ENCODE data around the gene NMNAT3.
"Not testable (repeated sequence)": the region's sequence is repeated elsewhere in the genome, so short reads cannot be mapped to it uniquely, and the experiment has no call there.

NMNAT3 gene

DNA sequence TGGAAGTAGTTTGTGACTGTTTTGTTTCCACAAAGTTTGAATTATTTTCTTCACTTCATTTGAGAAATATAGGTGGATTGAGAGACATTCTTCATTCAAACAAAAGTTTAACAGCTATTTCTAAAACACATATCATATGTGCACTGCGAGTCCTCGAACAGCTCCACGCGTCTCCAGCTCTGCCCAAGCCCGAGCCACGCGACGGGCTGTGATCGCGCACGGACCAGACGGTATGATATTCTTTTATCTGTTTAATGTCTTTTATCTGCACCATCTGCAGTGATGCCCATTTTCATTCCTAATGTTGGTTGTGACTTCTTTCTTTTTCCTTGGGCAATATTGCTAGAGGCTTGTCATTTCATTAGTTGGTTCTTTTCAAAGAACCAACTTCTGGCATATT, 94.1 kb downstream of the NMNAT3 start:
- H3K27ac ChIP-seq (ENCODE audit: low read depth, low read length); H3K4me1 ChIP-seq (ENCODE audit: control insufficient read depth, insufficient read depth, low read length, unreplicated experiment); H3K36me3 ChIP-seq (ENCODE audit: insufficient read depth, low read length); H2AFZ ChIP-seq (ENCODE audit: low read length, unreplicated experiment); H3K4me3 ChIP-seq (ENCODE audit: low read depth, low read length); H3K79me2 ChIP-seq (ENCODE audit: control insufficient read depth, insufficient read depth, low read length, unreplicated experiment); H3K27me3 ChIP-seq (ENCODE audit: insufficient read depth, low read length): not testable (repeated sequence)

DNA sequence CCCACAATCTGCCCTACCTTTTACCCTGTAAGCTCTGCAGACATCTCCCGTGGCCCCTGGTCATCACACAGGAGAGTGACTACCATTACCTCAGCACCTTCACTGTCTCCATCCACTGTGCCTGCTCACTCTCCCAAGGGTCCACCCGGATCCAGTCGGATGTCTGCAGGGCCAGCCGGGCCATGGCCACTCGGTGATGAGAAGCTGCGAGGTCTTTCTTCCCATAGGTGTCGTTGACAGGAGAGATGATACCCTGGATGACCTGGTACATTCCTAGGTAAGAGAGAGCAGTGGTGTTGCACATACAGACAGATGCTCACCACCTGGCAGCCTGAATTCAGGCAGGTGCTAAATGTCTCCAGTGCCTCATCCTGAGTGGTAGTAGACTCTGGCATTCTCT, 99.0 kb downstream of the NMNAT3 start:
- H3K79me2 ChIP-seq (ENCODE audit: control insufficient read depth, insufficient read depth, low read length, unreplicated experiment): no peaks in the 10 kb centered on the region
- no peak overlapping the region for H2AFZ ChIP-seq (ENCODE audit: low read length, unreplicated experiment)
- H3K27me3 ChIP-seq (ENCODE audit: insufficient read depth, low read length): no peaks in the 10 kb centered on the region
- no peaks in the 10 kb centered on the region for H3K36me3 ChIP-seq (ENCODE audit: insufficient read depth, low read length)
- no peak overlapping the region for H3K4me3 ChIP-seq (ENCODE audit: low read depth, low read length)
- H3K4me1 ChIP-seq (ENCODE audit: control insufficient read depth, insufficient read depth, low read length, unreplicated experiment): no peaks in the 10 kb centered on the region
- H3K27ac ChIP-seq (ENCODE audit: low read depth, low read length): no peak overlapping the region

- Histone ChIP-seq H3K4me1 (ENCODE audit: control insufficient read depth, insufficient read depth, low read length, unreplicated experiment) (no peaks in the 10 kb centered on the region), H3K27me3 (ENCODE audit: insufficient read depth, low read length) (no peaks in the 10 kb centered on the region), H3K36me3 (ENCODE audit: insufficient read depth, low read length) (no peaks in the 10 kb centered on the region), H2AFZ (ENCODE audit: low read length, unreplicated experiment) (no peak overlapping the region), H3K79me2 (ENCODE audit: control insufficient read depth, insufficient read depth, low read length, unreplicated experiment) (no peaks in the 10 kb centered on the region), H3K27ac (ENCODE audit: low read depth, low read length) (no peak overlapping the region), H3K4me3 (ENCODE audit: low read depth, low read length) (no peak overlapping the region)
These were observed 99.9 kb downstream of the NMNAT3 start for GRCh38 chr3:139577909-139578308.

DNA sequence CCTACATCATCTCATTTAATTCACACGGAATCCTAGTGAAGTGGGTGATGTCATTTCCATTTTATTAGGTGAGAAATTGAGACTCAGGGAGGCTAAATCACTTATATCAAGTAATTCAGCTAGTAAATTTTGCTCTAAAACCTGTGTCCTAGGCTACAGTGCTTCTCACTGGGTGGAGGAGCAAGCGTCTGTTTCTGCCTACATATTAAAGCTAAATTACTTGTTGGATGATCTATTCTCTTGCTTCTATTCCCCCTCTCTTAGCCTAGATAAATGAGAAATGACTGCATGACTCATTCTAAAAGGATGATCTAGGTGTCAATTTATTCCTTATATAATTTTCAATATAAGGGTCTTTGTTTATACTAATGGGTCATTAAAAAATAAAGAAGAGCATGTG, 100.4 kb downstream of the NMNAT3 start:
- no peak overlapping the region for H3K4me3 ChIP-seq (ENCODE audit: low read depth, low read length)
- H3K4me1 ChIP-seq (ENCODE audit: control insufficient read depth, insufficient read depth, low read length, unreplicated experiment): no peaks in the 10 kb centered on the region
- no peak overlapping the region for H2AFZ ChIP-seq (ENCODE audit: low read length, unreplicated experiment)
- no peak overlapping the region for H3K27ac ChIP-seq (ENCODE audit: low read depth, low read length)
- H3K36me3 ChIP-seq (ENCODE audit: insufficient read depth, low read length): no peaks in the 10 kb centered on the region
- H3K27me3 ChIP-seq (ENCODE audit: insufficient read depth, low read length): no peaks in the 10 kb centered on the region
- H3K79me2 ChIP-seq (ENCODE audit: control insufficient read depth, insufficient read depth, low read length, unreplicated experiment): no peaks in the 10 kb centered on the region

DNA sequence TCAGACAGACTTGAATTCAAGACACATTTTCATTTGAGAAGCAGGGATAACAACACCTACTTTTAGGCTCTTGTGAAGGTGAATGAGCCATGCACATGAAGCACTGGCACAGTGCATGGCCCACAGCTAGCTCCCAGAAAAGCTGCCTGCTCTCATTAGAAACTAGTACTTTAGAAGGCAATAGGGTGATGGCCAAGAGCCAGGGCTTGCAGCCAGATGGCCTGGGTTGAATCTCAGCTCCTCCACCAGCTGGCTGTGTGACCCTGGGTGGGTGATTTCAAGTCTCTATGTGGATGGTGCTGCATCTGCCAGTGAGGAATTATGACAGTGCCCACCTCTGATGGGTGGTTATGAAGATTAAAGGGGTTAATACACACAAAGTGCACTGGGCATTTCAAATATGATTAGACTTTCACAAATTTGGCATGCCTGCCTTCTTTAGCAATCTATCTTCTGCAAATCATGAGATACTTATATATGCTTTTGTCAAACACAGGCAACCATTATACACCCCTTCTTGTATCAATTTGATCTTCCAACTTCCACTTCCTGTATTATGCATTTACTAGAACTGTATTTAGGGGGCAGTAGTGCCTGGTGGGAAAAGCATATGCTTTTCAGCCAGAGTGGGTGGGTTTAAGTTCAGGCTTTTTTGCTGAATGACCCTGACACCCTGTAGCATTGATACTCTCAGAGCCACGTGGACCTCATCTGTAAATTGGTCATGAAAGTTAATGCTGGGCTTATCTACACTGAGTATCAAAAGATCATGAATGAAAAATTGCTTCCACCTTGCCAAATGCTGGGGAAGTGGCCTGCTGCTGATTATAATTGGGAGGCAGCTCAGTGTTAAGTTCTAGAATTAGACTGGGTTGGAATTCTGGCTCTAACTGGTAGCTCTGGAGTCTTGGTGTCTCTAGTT, 103.5 kb downstream of the NMNAT3 start:
- no peaks in the 10 kb centered on the region for H3K79me2 ChIP-seq (ENCODE audit: control insufficient read depth, insufficient read depth, low read length, unreplicated experiment)
- no peak overlapping the region for H2AFZ ChIP-seq (ENCODE audit: low read length, unreplicated experiment)
- H3K27me3 ChIP-seq (ENCODE audit: insufficient read depth, low read length): no peaks in the 10 kb centered on the region
- no peaks in the 10 kb centered on the region for H3K4me1 ChIP-seq (ENCODE audit: control insufficient read depth, insufficient read depth, low read length, unreplicated experiment)
- no peaks in the 10 kb centered on the region for H3K36me3 ChIP-seq (ENCODE audit: insufficient read depth, low read length)
- no peak overlapping the region for H3K27ac ChIP-seq (ENCODE audit: low read depth, low read length)
- no peak overlapping the region for H3K4me3 ChIP-seq (ENCODE audit: low read depth, low read length)

- H3K36me3 ChIP-seq (ENCODE audit: insufficient read depth, low read length): no peaks in the 10 kb centered on the region
- no peaks in the 10 kb centered on the region for H3K4me1 ChIP-seq (ENCODE audit: control insufficient read depth, insufficient read depth, low read length, unreplicated experiment)
- no peak overlapping the region for H2AFZ ChIP-seq (ENCODE audit: low read length, unreplicated experiment)
- no peaks in the 10 kb centered on the region for H3K27me3 ChIP-seq (ENCODE audit: insufficient read depth, low read length)
- H3K4me3 ChIP-seq (ENCODE audit: low read depth, low read length): no peak overlapping the region
- H3K79me2 ChIP-seq (ENCODE audit: control insufficient read depth, insufficient read depth, low read length, unreplicated experiment): no peaks in the 10 kb centered on the region
- no peak overlapping the region for H3K27ac ChIP-seq (ENCODE audit: low read depth, low read length)
These were observed 104.7 kb downstream of the NMNAT3 start for GRCh38 chr3:139572847-139573672.

- H3K79me2 ChIP-seq (ENCODE audit: control insufficient read depth, insufficient read depth, low read length, unreplicated experiment): no peaks in the 10 kb centered on the region
- no peaks in the 10 kb centered on the region for H3K4me1 ChIP-seq (ENCODE audit: control insufficient read depth, insufficient read depth, low read length, unreplicated experiment)
- H3K4me3 ChIP-seq (ENCODE audit: low read depth, low read length): no peak overlapping the region
- H3K27ac ChIP-seq (ENCODE audit: low read depth, low read length): no peak overlapping the region
- H2AFZ ChIP-seq (ENCODE audit: low read length, unreplicated experiment): no peak overlapping the region
- H3K36me3 ChIP-seq (ENCODE audit: insufficient read depth, low read length): no peaks in the 10 kb centered on the region
- H3K27me3 ChIP-seq (ENCODE audit: insufficient read depth, low read length): no peaks in the 10 kb centered on the region
These were observed 106.1 kb downstream of the NMNAT3 start for GRCh38 chr3:139571711-139572110.

DNA sequence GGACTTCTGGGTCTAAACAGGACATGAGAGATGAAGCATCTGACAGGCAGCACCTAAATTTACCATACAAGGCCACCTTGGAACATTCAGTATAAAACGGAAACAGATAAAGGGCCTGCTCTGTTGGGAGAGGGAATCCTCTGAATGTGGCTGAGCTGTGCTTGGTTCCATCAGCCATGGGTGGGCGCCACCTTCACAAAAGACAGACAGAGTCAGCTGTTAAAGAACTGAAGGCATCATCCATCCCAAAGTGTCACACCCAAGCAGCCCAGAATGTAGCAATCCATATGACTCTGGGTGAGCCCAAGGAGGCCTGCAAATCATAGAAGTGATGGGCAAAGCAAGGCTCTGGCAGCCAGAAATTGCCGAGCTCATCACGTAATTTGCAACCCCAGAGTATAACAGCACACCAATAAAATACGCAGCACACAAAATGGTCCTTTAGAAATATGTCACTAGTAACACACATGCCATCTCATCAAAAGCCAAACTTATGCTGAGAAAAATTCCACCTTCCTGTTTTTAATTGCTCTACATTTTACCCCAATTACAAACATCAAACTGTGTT, 113.4 kb downstream of the NMNAT3 start:
- Histone ChIP-seq H3K27me3 (ENCODE audit: insufficient read depth, low read length) (no peaks in the 10 kb centered on the region), H3K79me2 (ENCODE audit: control insufficient read depth, insufficient read depth, low read length, unreplicated experiment) (no peaks in the 10 kb centered on the region), H3K4me3 (ENCODE audit: low read depth, low read length) (no peak overlapping the region), H3K27ac (ENCODE audit: low read depth, low read length) (no peak overlapping the region), H3K36me3 (ENCODE audit: insufficient read depth, low read length) (no peaks in the 10 kb centered on the region), H2AFZ (ENCODE audit: low read length, unreplicated experiment) (no peak overlapping the region), H3K4me1 (ENCODE audit: control insufficient read depth, insufficient read depth, low read length, unreplicated experiment) (no peaks in the 10 kb centered on the region)

- no peak overlapping the region for H3K27ac ChIP-seq (ENCODE audit: low read depth, low read length)
- no peaks in the 10 kb centered on the region for H3K79me2 ChIP-seq (ENCODE audit: control insufficient read depth, insufficient read depth, low read length, unreplicated experiment)
- H3K4me1 ChIP-seq (ENCODE audit: control insufficient read depth, insufficient read depth, low read length, unreplicated experiment): no peaks in the 10 kb centered on the region
- no peak overlapping the region for H2AFZ ChIP-seq (ENCODE audit: low read length, unreplicated experiment)
- H3K27me3 ChIP-seq (ENCODE audit: insufficient read depth, low read length): no peaks in the 10 kb centered on the region
- no peak overlapping the region for H3K4me3 ChIP-seq (ENCODE audit: low read depth, low read length)
- H3K36me3 ChIP-seq (ENCODE audit: insufficient read depth, low read length): no peaks in the 10 kb centered on the region
These were observed 115.7 kb downstream of the NMNAT3 start for GRCh38 chr3:139561959-139562676.

GRCh38 chr3:139561255-139561817, 116.4 kb downstream of the NMNAT3 start:
- Histone ChIP-seq H2AFZ (ENCODE audit: low read length, unreplicated experiment) (no peak overlapping the region), H3K79me2 (ENCODE audit: control insufficient read depth, insufficient read depth, low read length, unreplicated experiment) (no peaks in the 10 kb centered on the region), H3K4me3 (ENCODE audit: low read depth, low read length) (no peak overlapping the region), H3K27me3 (ENCODE audit: insufficient read depth, low read length) (no peaks in the 10 kb centered on the region), H3K4me1 (ENCODE audit: control insufficient read depth, insufficient read depth, low read length, unreplicated experiment) (no peaks in the 10 kb centered on the region), H3K27ac (ENCODE audit: low read depth, low read length) (no peak overlapping the region), H3K36me3 (ENCODE audit: insufficient read depth, low read length) (no peaks in the 10 kb centered on the region)

All from ACC112 (cell line).